Nephron (organoid): ENCODE results near the gene SRRM3.

Experiments
- H3K27ac Mint-ChIP-seq, 3 experiments: 2 replicates each; pipeline ENCODE4 v1.8.0; 2020; ENCODE audit warnings: mixed read lengths in 3 of 3, mild to moderate bottlenecking in 2 of 3, moderate library complexity in 1 of 3
- H3K27me3 Mint-ChIP-seq: 2 replicates; pipeline ENCODE4 v1.8.0; 2021; ENCODE audit warnings: low read depth, mild to moderate bottlenecking, moderate library complexity, mixed read lengths
- H3K36me3 Mint-ChIP-seq: 2 replicates; pipeline ENCODE4 v1.8.0; 2020; ENCODE audit warnings: low read depth, mixed read lengths
- H3K4me1 Mint-ChIP-seq: 2 replicates; pipeline ENCODE4 v1.8.0; 2020; ENCODE audit warnings: mixed read lengths
- H3K4me3 Mint-ChIP-seq, 3 experiments: 2 replicates each; pipeline ENCODE4 v1.8.0; 2020; ENCODE audit warnings: mild to moderate bottlenecking in 3 of 3, mixed read lengths in 3 of 3, moderate library complexity in 2 of 3
- H3K9me3 Mint-ChIP-seq: 2 replicates; pipeline ENCODE4 v1.8.0; 2020; ENCODE audit warnings: mixed read lengths
- CTCF ChIP-seq, 3 experiments: fragments of 200-600 bp; sonication (generic); IDR thresholded peaks; one replicate each; pipeline ENCODE4 v1.5.0; 2021; ENCODE audit warnings: antibody characterized with exemption in 3 of 3; ENCODE audit not compliant: unreplicated experiment in 3 of 3

The SRRM3 gene

GRCh38 chr7:76317782-76318487, 116.2 kb downstream of the SRRM3 start:
- Mint-ChIP-seq H3K9me3 (no peaks in the 10 kb centered on the region), H3K36me3 (peaks cover 12% of the 10 kb centered on the region), H3K27me3 (no peaks in the 10 kb centered on the region), H3K4me1 (peaks cover 16% of the 10 kb centered on the region), H3K4me3 (peak overlapping the region; percentile 81 to 96 (median 86)), H3K27ac (peak overlapping the region; percentile 71 to 98 (median 91))
- no peak for TF ChIP-seq CTCF (IDR thresholded peaks at IDR 0.05; ENCODE audit: unreplicated experiment in 3 of 3)

- TF ChIP-seq CTCF (IDR thresholded peaks at IDR 0.05; ENCODE audit: unreplicated experiment in 3 of 3): peak in 2 of 3 experiments; percentile 19 to 29
- no peaks in the 10 kb centered on the region for H3K9me3 Mint-ChIP-seq
- H3K4me3 Mint-ChIP-seq: peak overlapping the region; percentile 81 to 96 (median 86)
- no peaks in the 10 kb centered on the region for H3K27me3 Mint-ChIP-seq
- peaks cover 13% of the 10 kb centered on the region for H3K36me3 Mint-ChIP-seq
- peak overlapping the region; percentile 71 to 98 (median 91) for H3K27ac Mint-ChIP-seq
- peaks cover 16% of the 10 kb centered on the region for H3K4me1 Mint-ChIP-seq
Measured at GRCh38 chr7:76318488-76319353, 117.0 kb downstream of the SRRM3 start.

- H3K27me3 Mint-ChIP-seq: no peaks in the 10 kb centered on the region
- H3K4me1 Mint-ChIP-seq: no peaks in the 10 kb centered on the region
- no peak overlapping the region for H3K4me3 Mint-ChIP-seq
- peaks cover 62% of the 10 kb centered on the region for H3K36me3 Mint-ChIP-seq
- H3K27ac Mint-ChIP-seq: no peak overlapping the region
- TF ChIP-seq CTCF (IDR thresholded peaks at IDR 0.05; ENCODE audit: unreplicated experiment in 3 of 3): no peak
- H3K9me3 Mint-ChIP-seq: no peaks in the 10 kb centered on the region
Measured at GRCh38 chr7:76325092-76325491, 123.4 kb downstream of the SRRM3 start.

GRCh38 chr7:76325811-76326210, 124.1 kb downstream of the SRRM3 start:
- Mint-ChIP-seq H3K27ac (no peak overlapping the region), H3K27me3 (no peaks in the 10 kb centered on the region), H3K36me3 (peaks cover 68% of the 10 kb centered on the region), H3K4me1 (no peaks in the 10 kb centered on the region), H3K9me3 (no peaks in the 10 kb centered on the region), H3K4me3 (no peak overlapping the region)
- TF ChIP-seq CTCF (IDR thresholded peaks at IDR 0.05; ENCODE audit: unreplicated experiment in 3 of 3): no peak

- no peak overlapping the region for H3K4me3 Mint-ChIP-seq
- H3K27ac Mint-ChIP-seq: no peak overlapping the region
Measured at GRCh38 chr7:76326646-76327233, 125.0 kb downstream of the SRRM3 start.

More at GRCh38 chr7:76326646-76327233, 125.0 kb downstream of the SRRM3 start:
- Mint-ChIP-seq H3K9me3 (no peaks in the 10 kb centered on the region), H3K36me3 (peaks cover 71% of the 10 kb centered on the region), H3K4me1 (no peaks in the 10 kb centered on the region), H3K27me3 (no peaks in the 10 kb centered on the region)
- no peak for TF ChIP-seq CTCF (IDR thresholded peaks at IDR 0.05; ENCODE audit: unreplicated experiment in 3 of 3)
